Lung (tissue), 12 donors: Measurements from ENCODE around the gene INSYN2A. TPM values are rescaled to one million over a fixed set of nuclear protein-coding genes. Genes with fewer than 3 reads are reported as not detected.

ENCODE experiments used
- ATAC-seq: fragments of 200-7000 bp; cut with Tn5 transposase; one replicate; pipeline ENCODE4 v1.9.1; 2020; ENCODE audit warnings: moderate number of reproducible peaks; ENCODE audit not compliant: insufficient read depth, low FRiP score
- DNase-seq, 3 donors: peaks; one replicate each; pipeline ENCODE4 v3.0.0-alpha.2; 2013 to 2017
- H3K27ac ChIP-seq, 2 donors: one replicate each; pipeline ENCODE4 v1.5.1; 2013; ENCODE audit warnings: mild to moderate bottlenecking in 2 of 2, moderate library complexity in 2 of 2, control low read depth in 1 of 2, inconsistent platforms in 1 of 2, low read depth in 1 of 2, low read length in 1 of 2
- H3K27me3 ChIP-seq, 3 donors: one replicate each; pipeline ENCODE4 v1.5.1; 2013; ENCODE audit warnings: low read length in 2 of 3; ENCODE audit not compliant: control insufficient read depth in 3 of 3, insufficient read depth in 3 of 3
- H3K36me3 ChIP-seq, 4 donors: one replicate each; pipeline ENCODE4 v1.5.1; 2013; ENCODE audit warnings: low read length in 4 of 4, mild to moderate bottlenecking in 1 of 4, moderate library complexity in 1 of 4; ENCODE audit not compliant: control insufficient read depth in 4 of 4, insufficient read depth in 4 of 4
- H3K4me1 ChIP-seq, 5 donors: one replicate each; pipeline ENCODE4 v1.5.1; 2013; ENCODE audit warnings: low read length in 5 of 5, mild to moderate bottlenecking in 2 of 5, moderate library complexity in 1 of 5; ENCODE audit not compliant: control insufficient read depth in 5 of 5, insufficient read depth in 5 of 5
- H3K4me3 ChIP-seq: one replicate; pipeline ENCODE4 v1.5.1; 2013; ENCODE audit warnings: mild to moderate bottlenecking, control low read depth, moderate library complexity
- H3K9ac ChIP-seq, 2 donors: one replicate each; pipeline ENCODE4 v1.5.1; 2013; ENCODE audit warnings: low read length in 2 of 2, control low read depth in 1 of 2; ENCODE audit not compliant: insufficient read depth in 1 of 2
- H3K9me3 ChIP-seq, 4 donors: one replicate each; pipeline ENCODE4 v1.5.1; 2013; ENCODE audit warnings: low read length in 3 of 4, mild to moderate bottlenecking in 1 of 4, moderate library complexity in 1 of 4; ENCODE audit not compliant: control insufficient read depth in 4 of 4, insufficient read depth in 3 of 4
- WGBS, 2 donors: extraction: QIAGEN DNeasy Blood & Tissue Kit; methylation state at CpG; one replicate each; pipeline ENCODE4 v1.1.7; 2013; 5-methylcytosine and 5-hydroxymethylcytosine counted together
- polyA plus RNA-seq, 2 donors: library from polyadenylated mRNA; stranded (reverse); fragments of 200-250 nt; gene quantifications; one replicate each; pipeline ENCODE4 v1.2.1, GENCODE V29; 2013
- total RNA-seq, 2 donors: library from RNA; depleted of rRNA in 1 of 2; stranded (reverse); fragments of >200 nt in 1 of 2; gene quantifications; one replicate each; pipeline ENCODE4 v1.2.1, GENCODE V29; 2014 to 2021
- TF ChIP-seq, protein P1 (sequence below): IDR thresholded peaks from 2 replicates; pipeline ENCODE4 v1.5.1; 2012; ENCODE audit warnings: mild to moderate bottlenecking; ENCODE audit errors: control extremely low read depth, extremely low read depth
- donor health status: control.
- donor health status: control.
- donor health status: Bipolar disorder and iron deficiency.
- donor health status: healthy.
- donor health status: DM: yes; HTN: yes; CAD: no.

INSYN2A gene
- total and polyA plus RNA-seq, 4 donors = 0.05 to 2.3 (median 0.13) TPM

DNA sequence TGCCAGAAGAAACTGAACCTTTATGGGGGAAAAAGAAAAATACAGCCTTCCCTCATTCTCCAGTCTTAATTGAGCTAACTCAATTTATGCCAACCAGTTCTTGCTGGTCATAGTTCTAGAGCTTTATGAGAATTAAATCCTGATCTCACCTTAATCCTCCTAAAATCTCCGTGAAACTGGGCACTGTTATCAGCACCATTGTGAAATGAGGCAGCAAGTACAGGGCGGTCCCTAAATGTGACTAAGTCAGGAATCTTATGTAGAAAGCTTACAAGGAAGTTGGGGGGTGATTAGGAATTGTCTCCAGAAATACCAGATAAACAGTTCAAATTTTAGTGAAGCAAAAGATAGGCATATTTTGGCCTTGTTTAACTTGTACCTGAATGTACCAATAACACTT lies 10.7 kb upstream of the INSYN2A start:
- Histone ChIP-seq H3K4me3 (no peak overlapping the region), H3K9ac (no peak overlapping the region), H3K9me3 (no peaks in the 10 kb centered on the region), H3K27me3 (no peaks in the 10 kb centered on the region), H3K4me1 (no peaks in the 10 kb centered on the region), H3K27ac (no peak overlapping the region), H3K36me3 (peaks cover 0 to 7% (median 3%) of the 10 kb centered on the region in 4 donors)
- WGBS, 2 donors = 94 to 97% methylated on average over 2 of the region's 2 CpGs
- TF ChIP-seq, protein P1, sequence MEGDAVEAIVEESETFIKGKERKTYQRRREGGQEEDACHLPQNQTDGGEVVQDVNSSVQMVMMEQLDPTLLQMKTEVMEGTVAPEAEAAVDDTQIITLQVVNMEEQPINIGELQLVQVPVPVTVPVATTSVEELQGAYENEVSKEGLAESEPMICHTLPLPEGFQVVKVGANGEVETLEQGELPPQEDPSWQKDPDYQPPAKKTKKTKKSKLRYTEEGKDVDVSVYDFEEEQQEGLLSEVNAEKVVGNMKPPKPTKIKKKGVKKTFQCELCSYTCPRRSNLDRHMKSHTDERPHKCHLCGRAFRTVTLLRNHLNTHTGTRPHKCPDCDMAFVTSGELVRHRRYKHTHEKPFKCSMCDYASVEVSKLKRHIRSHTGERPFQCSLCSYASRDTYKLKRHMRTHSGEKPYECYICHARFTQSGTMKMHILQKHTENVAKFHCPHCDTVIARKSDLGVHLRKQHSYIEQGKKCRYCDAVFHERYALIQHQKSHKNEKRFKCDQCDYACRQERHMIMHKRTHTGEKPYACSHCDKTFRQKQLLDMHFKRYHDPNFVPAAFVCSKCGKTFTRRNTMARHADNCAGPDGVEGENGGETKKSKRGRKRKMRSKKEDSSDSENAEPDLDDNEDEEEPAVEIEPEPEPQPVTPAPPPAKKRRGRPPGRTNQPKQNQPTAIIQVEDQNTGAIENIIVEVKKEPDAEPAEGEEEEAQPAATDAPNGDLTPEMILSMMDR = no peak
- DNase-seq = no peak
- no peak for ATAC-seq

DNA sequence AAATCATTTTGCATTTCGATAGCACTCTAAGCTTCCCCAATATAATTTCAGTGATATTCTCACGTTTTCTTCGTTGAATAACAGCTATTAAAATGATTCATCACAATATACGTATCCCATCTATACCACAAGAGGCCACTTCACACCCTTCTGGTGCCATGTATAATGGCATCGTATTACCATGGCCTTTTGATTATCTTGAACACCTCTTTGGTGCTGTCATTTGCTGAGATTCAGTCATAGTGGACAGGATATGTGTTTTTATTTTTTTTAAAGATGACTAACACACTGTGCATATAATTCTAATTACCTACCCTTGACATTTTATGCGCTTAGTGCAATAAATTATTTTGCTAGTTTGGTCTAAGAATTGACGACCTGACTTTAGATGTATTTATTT lies 6.7 kb upstream of the INSYN2A start:
- ATAC-seq (no peak), DNase-seq (no peak)
- Histone ChIP-seq H3K36me3 (peaks cover 1 to 5% (median 4%) of the 10 kb centered on the region in 4 donors), H3K27me3 (no peaks in the 10 kb centered on the region), H3K9me3 (no peaks in the 10 kb centered on the region), H3K4me3 (no peak overlapping the region), H3K9ac (no peak overlapping the region), H3K27ac (no peak overlapping the region), H3K4me1 (no peaks in the 10 kb centered on the region)
- TF ChIP-seq, protein P1 = no peak
- 93 to 94% methylated on average over 7 of the region's 7 CpGs for WGBS, 2 donors

DNA sequence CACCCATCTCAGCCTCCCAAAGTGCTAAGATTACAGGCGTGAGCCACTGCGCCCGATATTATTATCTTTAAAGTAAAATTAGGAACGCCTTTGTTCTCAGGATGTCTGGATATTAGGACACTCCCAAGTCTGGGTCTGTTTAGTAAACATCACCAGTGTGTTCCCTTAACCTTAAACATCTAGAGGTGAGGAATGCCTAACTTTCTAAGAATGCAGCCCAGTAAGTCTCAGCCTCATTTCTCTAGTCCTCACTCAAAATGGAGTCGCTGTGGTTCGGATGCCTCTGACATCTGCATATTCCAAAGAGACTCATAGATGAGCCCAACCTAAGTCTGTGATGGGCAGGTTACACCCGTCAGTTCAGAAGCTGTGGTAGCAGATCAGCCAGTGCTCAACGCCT lies 4.3 kb upstream of the INSYN2A start:
- no peak for ATAC-seq
- no peak for DNase-seq
- WGBS, 2 donors = 94 to 96% methylated on average over 8 of the region's 8 CpGs
- peaks cover 0 to 7% (median 3%) of the 10 kb centered on the region in 3 donors for H3K27me3 ChIP-seq
- H3K4me1 ChIP-seq = peaks cover 0 to 9% (median 0%) of the 10 kb centered on the region in 5 donors
- no peak overlapping the region for H3K27ac ChIP-seq
- TF ChIP-seq, protein P1 = no peak
- H3K36me3 ChIP-seq = peaks cover 0 to 5% (median 3%) of the 10 kb centered on the region in 4 donors
- no peak overlapping the region for H3K9ac ChIP-seq
- no peak overlapping the region for H3K4me3 ChIP-seq
- no peaks in the 10 kb centered on the region for H3K9me3 ChIP-seq

DNA sequence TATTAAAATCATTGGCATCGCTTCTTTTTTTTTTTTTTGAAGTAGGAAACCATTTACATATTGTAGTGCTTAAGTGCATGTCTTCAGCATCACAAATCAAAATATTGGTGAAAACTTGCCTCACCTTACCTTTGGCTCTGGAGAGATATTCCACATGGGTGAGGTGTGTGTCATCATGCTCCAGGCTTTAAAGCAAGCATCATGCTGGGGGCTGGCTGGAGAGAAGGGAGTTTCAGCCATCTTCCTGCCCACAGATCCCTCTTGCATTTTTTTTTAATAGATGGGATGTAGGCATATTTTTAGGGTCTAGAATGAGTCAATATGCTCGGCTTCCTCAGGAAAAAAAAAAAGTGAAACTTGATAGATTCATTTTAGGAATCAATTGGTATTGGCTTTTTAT lies 2.3 kb upstream of the INSYN2A start:
- H3K36me3 ChIP-seq = peaks cover 0 to 5% (median 0%) of the 10 kb centered on the region in 4 donors
- H3K4me3 ChIP-seq = no peak overlapping the region
- ATAC-seq (no peak), DNase-seq (no peak)
- WGBS, 2 donors = 93 to 95% methylated on average over 2 of the region's 2 CpGs
- H3K4me1 ChIP-seq = peaks cover 0 to 25% (median 7%) of the 10 kb centered on the region in 5 donors
- no peaks in the 10 kb centered on the region for H3K9me3 ChIP-seq
- TF ChIP-seq, protein P1 = no peak
- no peak overlapping the region for H3K9ac ChIP-seq
- H3K27me3 ChIP-seq = peaks cover 0 to 22% (median 7%) of the 10 kb centered on the region in 3 donors
- H3K27ac ChIP-seq = no peak overlapping the region
